Measurements from ENCODE around the gene MAGEH1. TPM values are rescaled to one million over a fixed set of nuclear protein-coding genes. Genes with fewer than 3 reads are reported as not detected.

Gene MAGEH1
- total and polyA plus RNA-seq, 9 donors = 42.5 to 63.6 (median 46.6) TPM

- Histone ChIP-seq H3K9me3 (replicated peaks; ENCODE audit: control insufficient read depth, low read depth, low read length) (no peaks in the 10 kb centered on the region), H3K4me1 (ENCODE audit: control insufficient read depth, insufficient read depth, low read length) (peaks cover 3% of the 10 kb centered on the region), H3K27ac (ENCODE audit: low read length) (peak overlapping the region; percentile 95), H3K27me3 (ENCODE audit: control insufficient read depth, insufficient read depth, low read length) (peaks cover 26% of the 10 kb centered on the region), H3K4me3 (ENCODE audit: low read length) (peak overlapping the region; percentile 72), H3K36me3 (ENCODE audit: control insufficient read depth, insufficient read depth, low read length) (no peaks in the 10 kb centered on the region)
- WGBS (ENCODE audit: insufficient coverage) = 38% methylated on average over 48 of the region's 54 CpGs
- DNase-seq = peak; percentile 91
These were observed 36.8 kb downstream of the MAGEH1 start for GRCh38 chrX:55488593-55489313.

GRCh38 chrX:55489314-55490009 lies 37.5 kb downstream of the MAGEH1 start, which contains the start of gene USP51:
Gene USP51 (minus strand): TSS chrX:55489848. CDS start chrX:55488939, 909 bp downstream.
- Histone ChIP-seq H3K27me3 (ENCODE audit: control insufficient read depth, insufficient read depth, low read length) (peaks cover 25% of the 10 kb centered on the region), H3K27ac (ENCODE audit: low read length) (peak within 1 kb of the TSS; percentile 95), H3K9me3 (replicated peaks; ENCODE audit: control insufficient read depth, low read depth, low read length) (no peaks in the 10 kb centered on the region), H3K36me3 (ENCODE audit: control insufficient read depth, insufficient read depth, low read length) (no peaks in the 10 kb centered on the region), H3K4me3 (ENCODE audit: low read length) (peak within 1 kb of the TSS; percentile 72), H3K4me1 (ENCODE audit: control insufficient read depth, insufficient read depth, low read length) (peaks cover 3% of the 10 kb centered on the region)
- DNase-seq = peak; percentile 74
- WGBS (ENCODE audit: insufficient coverage) = 23% methylated on average over 32 of the region's 34 CpGs

- peaks cover 21% of the 10 kb centered on the region for H3K27me3 ChIP-seq (ENCODE audit: control insufficient read depth, insufficient read depth, low read length)
- H3K36me3 ChIP-seq (ENCODE audit: control insufficient read depth, insufficient read depth, low read length) = no peaks in the 10 kb centered on the region
- H3K4me1 ChIP-seq (ENCODE audit: control insufficient read depth, insufficient read depth, low read length) = peaks cover 3% of the 10 kb centered on the region
- H3K9me3 ChIP-seq (replicated peaks; ENCODE audit: control insufficient read depth, low read depth, low read length) = no peaks in the 10 kb centered on the region
- peak overlapping the region; percentile 72 for H3K4me3 ChIP-seq (ENCODE audit: low read length)
- H3K27ac ChIP-seq (ENCODE audit: low read length) = peak overlapping the region; percentile 95
- no CpG with 5 or more reads among the region's 4 CpGs for WGBS (ENCODE audit: insufficient coverage)
- DNase-seq = no peak
These were observed 38.2 kb downstream of the MAGEH1 start for GRCh38 chrX:55490121-55490520.

GRCh38 chrX:55490974-55491373 lies 39.0 kb downstream of the MAGEH1 start:
- Histone ChIP-seq H3K4me3 (ENCODE audit: low read length) (no peak overlapping the region), H3K27ac (ENCODE audit: low read length) (peak overlapping the region; percentile 17), H3K36me3 (ENCODE audit: control insufficient read depth, insufficient read depth, low read length) (no peaks in the 10 kb centered on the region), H3K4me1 (ENCODE audit: control insufficient read depth, insufficient read depth, low read length) (peaks cover 3% of the 10 kb centered on the region), H3K9me3 (replicated peaks; ENCODE audit: control insufficient read depth, low read depth, low read length) (no peaks in the 10 kb centered on the region), H3K27me3 (ENCODE audit: control insufficient read depth, insufficient read depth, low read length) (peaks cover 21% of the 10 kb centered on the region)
- DNase-seq = peak; percentile 18
- 44% methylated on average over 1 of the region's 4 CpGs for WGBS (ENCODE audit: insufficient coverage)

Other genes starting within 250 kb of the MAGEH1 start
- not detected for gene PAGE5, start 231.8 kb upstream of the MAGEH1 start, total RNA-seq
- not detected for gene PAGE5, start 231.8 kb upstream of the MAGEH1 start, polyA plus RNA-seq (ENCODE audit: insufficient read depth in 1 of 8, insufficient read length in 8 of 8, low replicate concordance in 1 of 8)
- not detected for gene PAGE3, start 187.2 kb upstream of the MAGEH1 start, total RNA-seq
- gene PAGE3, start 187.2 kb upstream of the MAGEH1 start, polyA plus RNA-seq (ENCODE audit: insufficient read depth in 1 of 8, insufficient read length in 8 of 8, low replicate concordance in 1 of 8) = not detected
- 4.1 TPM for gene USP51, start 37.7 kb downstream of the MAGEH1 start, total RNA-seq
- gene USP51, start 37.7 kb downstream of the MAGEH1 start, polyA plus RNA-seq (ENCODE audit: insufficient read depth in 1 of 8, insufficient read length in 8 of 8, low replicate concordance in 1 of 8) = 1 to 10 TPM; 3.3 to 3.8 (median 3.5) TPM
- gene FOXR2, start 171.3 kb downstream of the MAGEH1 start, total RNA-seq = not detected
- gene FOXR2, start 171.3 kb downstream of the MAGEH1 start, polyA plus RNA-seq (ENCODE audit: insufficient read depth in 1 of 8, insufficient read length in 8 of 8, low replicate concordance in 1 of 8) = not detected

Measured in muscle of leg (tissue), 11 donors.